Progenitor cell of endocrine pancreas (in vitro differentiated cells): ENCODE data around the gene H2AZ2. TPM values are rescaled to one million over a fixed set of nuclear protein-coding genes. Genes with fewer than 3 reads are reported as not detected.
"Not testable (repeated sequence)": the region's sequence is repeated elsewhere in the genome, so short reads cannot be mapped to it uniquely, and the experiment has no call there.

Experiments used
- DNase-seq: peaks from one replicate; pipeline ENCODE4 v3.0.0; 2021; ENCODE audit warnings: low spot score; ENCODE audit not compliant: unreplicated experiment
- H3K27ac Mint-ChIP-seq: 2 replicates; pipeline ENCODE4 v1.8.0; 2021; ENCODE audit warnings: mild to moderate bottlenecking, moderate library complexity, mixed read lengths
- H3K27me3 Mint-ChIP-seq: 2 replicates; pipeline ENCODE4 v1.8.0; 2021; ENCODE audit warnings: mixed read lengths
- H3K36me3 Mint-ChIP-seq: 2 replicates; pipeline ENCODE4 v1.8.0; 2022; ENCODE audit warnings: mixed read lengths; ENCODE audit not compliant: insufficient read depth
- H3K4me1 Mint-ChIP-seq: 2 replicates; pipeline ENCODE4 v1.8.0; 2021; ENCODE audit warnings: low read depth, mixed read lengths
- H3K4me3 Mint-ChIP-seq: 2 replicates; pipeline ENCODE4 v1.8.0; 2021; ENCODE audit warnings: low read depth, mild to moderate bottlenecking, moderate library complexity, mixed read lengths
- H3K9me3 Mint-ChIP-seq: 2 replicates; pipeline ENCODE4 v1.8.0; 2021; ENCODE audit warnings: low read depth, mixed read lengths
- CTCF ChIP-seq: fragments of 200-600 bp; sonication (generic); IDR thresholded peaks from one replicate; pipeline ENCODE4 v1.5.0; 2021; ENCODE audit warnings: antibody characterized with exemption, mild to moderate bottlenecking; ENCODE audit not compliant: unreplicated experiment
- total RNA-seq: library from RNA; stranded (reverse); gene quantifications from 2 replicates; pipeline ENCODE4 v1.2.1, GENCODE V29; 2021

Gene H2AZ2
- total RNA-seq, 1 donor from 2014 or later: 244 TPM

GRCh38 chr7:44880317-44881018, 32.6 kb upstream of the H2AZ2 start:
- H3K4me3 Mint-ChIP-seq: peak overlapping the region; percentile 9
- TF ChIP-seq CTCF: no peak
- H3K27me3 Mint-ChIP-seq: no peaks in the 10 kb centered on the region
- H3K4me1 Mint-ChIP-seq: peaks cover 41% of the 10 kb centered on the region
- H3K36me3 Mint-ChIP-seq: peaks cover 11% of the 10 kb centered on the region
- H3K27ac Mint-ChIP-seq: no peak overlapping the region
- DNase-seq: no peak
- H3K9me3 Mint-ChIP-seq: no peaks in the 10 kb centered on the region

- Mint-ChIP-seq H3K4me3 (no peak overlapping the region), H3K9me3 (peaks cover 7% of the 10 kb centered on the region), H3K4me1 (peaks cover 15% of the 10 kb centered on the region), H3K27me3 (no peaks in the 10 kb centered on the region), H3K27ac (no peak overlapping the region), H3K36me3 (peaks cover 9% of the 10 kb centered on the region)
- no peak for TF ChIP-seq CTCF
- no peak for DNase-seq
Observed at GRCh38 chr7:44876393-44876792, 28.5 kb upstream of the H2AZ2 start.

GRCh38 chr7:44875241-44875640, 27.4 kb upstream of the H2AZ2 start:
- peaks cover 7% of the 10 kb centered on the region for H3K4me1 Mint-ChIP-seq
- DNase-seq: no peak
- no peak for TF ChIP-seq CTCF
- H3K27ac Mint-ChIP-seq: no peak overlapping the region
- peaks cover 7% of the 10 kb centered on the region for H3K9me3 Mint-ChIP-seq
- no peaks in the 10 kb centered on the region for H3K27me3 Mint-ChIP-seq
- H3K4me3 Mint-ChIP-seq: no peak overlapping the region
- peaks cover 6% of the 10 kb centered on the region for H3K36me3 Mint-ChIP-seq

- Mint-ChIP-seq H3K27ac (no peak overlapping the region), H3K27me3 (no peaks in the 10 kb centered on the region)
Observed at GRCh38 chr7:44872787-44873186, 24.9 kb upstream of the H2AZ2 start.

GRCh38 chr7:44871918-44872317, 24.0 kb upstream of the H2AZ2 start:
- H3K4me1 Mint-ChIP-seq, H3K27me3 Mint-ChIP-seq, DNase-seq, H3K36me3 Mint-ChIP-seq, H3K4me3 Mint-ChIP-seq, H3K27ac Mint-ChIP-seq: not testable (repeated sequence)
- peaks cover 11% of the 10 kb centered on the region for H3K9me3 Mint-ChIP-seq

More at GRCh38 chr7:44872787-44873186, 24.9 kb upstream of the H2AZ2 start:
- peaks cover 11% of the 10 kb centered on the region for H3K9me3 Mint-ChIP-seq
- TF ChIP-seq CTCF: no peak
- H3K36me3 Mint-ChIP-seq: peaks cover 4% of the 10 kb centered on the region
- H3K4me1 Mint-ChIP-seq: no peaks in the 10 kb centered on the region
- no peak overlapping the region for H3K4me3 Mint-ChIP-seq
- no peak for DNase-seq

- not testable (repeated sequence) for H3K4me1 Mint-ChIP-seq, H3K27me3 Mint-ChIP-seq, H3K36me3 Mint-ChIP-seq, H3K4me3 Mint-ChIP-seq, H3K27ac Mint-ChIP-seq, DNase-seq
- H3K9me3 Mint-ChIP-seq: peaks cover 11% of the 10 kb centered on the region
Observed at GRCh38 chr7:44870780-44871179, 22.9 kb upstream of the H2AZ2 start.

GRCh38 chr7:44870336-44870735, 22.4 kb upstream of the H2AZ2 start:
- H3K4me3 Mint-ChIP-seq, H3K27ac Mint-ChIP-seq, DNase-seq, H3K4me1 Mint-ChIP-seq, H3K36me3 Mint-ChIP-seq, H3K27me3 Mint-ChIP-seq: not testable (repeated sequence)
- peaks cover 11% of the 10 kb centered on the region for H3K9me3 Mint-ChIP-seq
